ENCODE data around the gene EPB41L3. TPM values are rescaled to one million over a fixed set of nuclear protein-coding genes. Genes with fewer than 3 reads are reported as not detected.
"Not testable (repeated sequence)": the region's sequence is repeated elsewhere in the genome, so short reads cannot be mapped to it uniquely, and the experiment has no call there.

The EPB41L3 gene
- total RNA-seq, 4 donors from 2014 or later = 21.2 to 39.5 (median 28.3) TPM

DNA sequence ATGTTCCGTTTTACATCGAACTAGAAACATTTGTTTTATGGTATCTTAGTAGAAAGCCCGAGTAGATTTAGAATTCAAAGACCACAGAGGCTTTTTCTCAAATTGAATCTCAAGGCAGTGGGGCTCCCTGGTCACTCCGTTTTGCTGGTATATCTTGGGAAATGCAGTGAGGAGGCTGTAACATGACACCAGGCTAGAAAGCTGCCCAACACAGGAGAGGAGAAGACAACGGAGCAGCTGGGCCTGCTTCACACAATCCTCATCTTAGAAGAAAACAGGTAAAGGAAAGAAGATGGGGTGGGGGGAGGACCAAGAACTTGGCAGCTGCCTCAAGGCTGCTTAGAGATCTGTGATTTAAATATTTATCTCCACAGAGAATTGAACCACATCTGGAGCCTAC, 38.3 kb upstream of the EPB41L3 start:
- DNase-seq (ENCODE audit: low spot score in 2 of 2) = no peak
- WGBS, 2 donors = 56 to 70% methylated on average over 5 of the region's 5 CpGs
- intact Hi-C loops (cut with DNase I; ENCODE audit: low total_unique reads) = no loop called here
- no peak overlapping the region for H3K4me3 ChIP-seq (ENCODE audit: low read depth, poor library complexity, severe bottlenecking)
- no peak for TF ChIP-seq POLR2A (IDR thresholded peaks at IDR 0.05)
- TF ChIP-seq, protein P1, sequence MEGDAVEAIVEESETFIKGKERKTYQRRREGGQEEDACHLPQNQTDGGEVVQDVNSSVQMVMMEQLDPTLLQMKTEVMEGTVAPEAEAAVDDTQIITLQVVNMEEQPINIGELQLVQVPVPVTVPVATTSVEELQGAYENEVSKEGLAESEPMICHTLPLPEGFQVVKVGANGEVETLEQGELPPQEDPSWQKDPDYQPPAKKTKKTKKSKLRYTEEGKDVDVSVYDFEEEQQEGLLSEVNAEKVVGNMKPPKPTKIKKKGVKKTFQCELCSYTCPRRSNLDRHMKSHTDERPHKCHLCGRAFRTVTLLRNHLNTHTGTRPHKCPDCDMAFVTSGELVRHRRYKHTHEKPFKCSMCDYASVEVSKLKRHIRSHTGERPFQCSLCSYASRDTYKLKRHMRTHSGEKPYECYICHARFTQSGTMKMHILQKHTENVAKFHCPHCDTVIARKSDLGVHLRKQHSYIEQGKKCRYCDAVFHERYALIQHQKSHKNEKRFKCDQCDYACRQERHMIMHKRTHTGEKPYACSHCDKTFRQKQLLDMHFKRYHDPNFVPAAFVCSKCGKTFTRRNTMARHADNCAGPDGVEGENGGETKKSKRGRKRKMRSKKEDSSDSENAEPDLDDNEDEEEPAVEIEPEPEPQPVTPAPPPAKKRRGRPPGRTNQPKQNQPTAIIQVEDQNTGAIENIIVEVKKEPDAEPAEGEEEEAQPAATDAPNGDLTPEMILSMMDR (IDR thresholded peaks at IDR 0.05) = no peak

DNA sequence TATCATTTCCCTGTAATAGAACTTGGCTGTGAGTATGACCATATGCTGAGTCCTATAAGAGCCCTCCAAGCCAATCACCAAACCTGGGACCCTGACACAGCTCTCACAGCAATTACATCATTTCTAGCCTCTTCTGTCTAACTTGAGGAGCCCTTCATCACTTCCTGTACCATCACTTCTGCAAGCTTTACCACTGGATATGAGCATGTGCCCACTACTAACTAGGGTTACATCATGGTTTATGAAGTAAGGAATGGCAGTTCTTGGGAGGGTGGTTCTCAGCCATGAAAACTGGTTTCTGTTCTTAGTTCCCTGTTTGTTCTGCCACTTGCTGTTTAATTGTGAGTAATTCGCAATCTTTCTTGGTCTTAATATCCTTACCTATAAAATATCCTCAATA, 31.0 kb upstream of the EPB41L3 start:
- no peak for DNase-seq (ENCODE audit: low spot score in 2 of 2)
- H3K4me3 ChIP-seq (ENCODE audit: low read depth, poor library complexity, severe bottlenecking) = no peak overlapping the region
- TF ChIP-seq, protein P1 (IDR thresholded peaks at IDR 0.05) = no peak
- no peak for TF ChIP-seq POLR2A (IDR thresholded peaks at IDR 0.05)
- intact Hi-C loops (cut with DNase I; ENCODE audit: low total_unique reads) = no loop called here
- WGBS, 2 donors = 93 to 100% methylated on average over 1 of the region's 1 CpG

DNA sequence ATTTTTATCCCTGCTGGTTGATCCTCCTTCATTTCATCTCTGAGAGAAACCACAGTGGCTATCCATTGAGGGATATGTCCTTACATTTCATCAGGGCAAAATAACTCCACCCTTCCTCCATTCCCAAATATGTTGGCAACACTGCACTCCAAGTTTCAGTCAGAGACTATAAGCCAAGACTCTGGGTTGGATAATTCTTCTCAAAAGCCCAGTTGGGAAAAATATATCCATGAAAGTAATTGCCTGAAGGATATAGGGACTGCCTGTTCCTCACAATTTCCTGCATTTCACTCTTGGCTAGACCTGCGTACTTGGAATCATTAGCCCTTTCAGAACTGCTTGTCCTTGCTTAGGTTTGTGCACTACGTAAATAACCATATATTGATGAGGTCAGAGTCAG, 27.9 kb upstream of the EPB41L3 start:
- H3K4me3 ChIP-seq (ENCODE audit: low read depth, poor library complexity, severe bottlenecking) = no peak overlapping the region
- TF ChIP-seq, protein P1 (IDR thresholded peaks at IDR 0.05) = no peak
- TF ChIP-seq POLR2A (IDR thresholded peaks at IDR 0.05) = no peak
- intact Hi-C loops (cut with DNase I; ENCODE audit: low total_unique reads) = no loop called here
- no peak for DNase-seq (ENCODE audit: low spot score in 2 of 2)
- 58 to 77% methylated on average over 2 of the region's 2 CpGs for WGBS, 2 donors

DNA sequence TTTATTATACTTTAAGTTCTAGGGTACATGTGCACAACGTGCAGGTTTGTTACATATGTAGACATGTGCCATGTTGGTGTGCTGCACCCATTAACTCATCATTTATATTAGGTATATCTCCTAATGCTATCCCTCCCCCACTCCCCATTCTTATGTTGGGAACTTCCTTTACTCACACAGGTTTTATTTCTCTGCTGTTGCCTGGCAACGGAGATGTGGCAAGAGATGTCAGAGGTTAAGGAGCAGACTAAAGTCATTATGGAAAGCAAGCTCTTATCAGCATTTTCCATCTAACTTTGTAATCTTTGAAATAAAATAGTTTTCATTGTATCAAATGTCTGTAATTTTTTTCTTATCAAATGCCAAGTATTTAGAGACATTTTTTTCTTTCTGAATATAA, 26.8 kb upstream of the EPB41L3 start:
- H3K4me3 ChIP-seq (ENCODE audit: low read depth, poor library complexity, severe bottlenecking); intact Hi-C loops (cut with DNase I; ENCODE audit: low total_unique reads): not testable (repeated sequence)
- 45 to 51% methylated on average over 2 of the region's 2 CpGs for WGBS, 2 donors
- peak in 1 of 2 donors; percentile 34 for DNase-seq (ENCODE audit: low spot score in 2 of 2)

DNA sequence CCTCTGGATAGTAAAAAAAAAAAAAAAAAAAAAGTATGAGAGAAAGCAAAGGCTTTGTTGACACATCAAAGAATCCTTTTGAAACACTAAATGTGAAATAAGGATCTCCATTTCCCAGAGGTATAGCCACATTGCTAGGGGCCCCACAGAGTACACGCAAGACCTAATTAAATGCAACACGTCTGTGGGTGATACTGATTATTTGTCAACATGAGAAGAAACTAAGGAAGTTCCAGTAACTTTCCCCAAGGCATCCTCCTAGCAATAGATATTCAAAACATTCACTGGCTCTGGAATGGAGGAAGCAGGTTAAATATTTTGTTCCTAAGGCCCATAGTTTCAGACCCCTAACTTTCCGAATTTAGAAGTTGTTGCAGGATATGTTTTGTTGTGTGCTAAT, 24.6 kb upstream of the EPB41L3 start:
- no peak for DNase-seq (ENCODE audit: low spot score in 2 of 2)
- intact Hi-C loops (cut with DNase I; ENCODE audit: low total_unique reads) = no loop called here
- H3K4me3 ChIP-seq (ENCODE audit: low read depth, poor library complexity, severe bottlenecking) = no peak overlapping the region
- 70 to 71% methylated on average over 3 of the region's 3 CpGs for WGBS, 2 donors
- TF ChIP-seq, protein P1 (IDR thresholded peaks at IDR 0.05) = no peak
- no peak for TF ChIP-seq POLR2A (IDR thresholded peaks at IDR 0.05)

DNA sequence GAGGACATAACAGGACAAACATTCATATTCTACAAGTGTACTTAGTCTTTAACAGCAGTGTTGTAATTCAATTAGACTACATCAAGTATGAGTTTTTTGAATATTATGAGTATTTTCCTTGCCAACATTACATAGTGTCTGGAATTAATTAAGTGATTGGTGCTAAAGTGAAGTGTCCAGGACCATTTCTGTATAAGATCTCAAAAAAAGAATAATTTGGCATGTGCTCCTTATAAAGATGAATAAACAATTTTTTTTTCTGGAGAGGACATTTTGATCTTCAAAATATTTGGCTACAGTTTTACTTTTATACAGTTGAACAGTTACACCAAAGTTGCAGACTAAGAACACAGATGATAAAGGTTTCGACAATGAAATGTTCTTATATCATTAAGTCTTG, 15.1 kb upstream of the EPB41L3 start:
- TF ChIP-seq POLR2A (IDR thresholded peaks at IDR 0.05) = no peak
- TF ChIP-seq, protein P1 (IDR thresholded peaks at IDR 0.05) = no peak
- WGBS, 2 donors = 73 to 74% methylated on average over 1 of the region's 1 CpG
- intact Hi-C loops (cut with DNase I; ENCODE audit: low total_unique reads) = no loop called here
- H3K4me3 ChIP-seq (ENCODE audit: low read depth, poor library complexity, severe bottlenecking) = no peak overlapping the region
- DNase-seq (ENCODE audit: low spot score in 2 of 2) = no peak
